Measurements from ENCODE around the gene FAM20C. TPM values are rescaled to one million over a fixed set of nuclear protein-coding genes. Genes with fewer than 3 reads are reported as not detected.
A peak's percentile ranks its signal among the peaks of the same experiment; 100 is the strongest.

Gene FAM20C
- total RNA-seq, 4 donors from 2014 or later: 15.8 to 20.4 (median 18.7) TPM

DNA sequence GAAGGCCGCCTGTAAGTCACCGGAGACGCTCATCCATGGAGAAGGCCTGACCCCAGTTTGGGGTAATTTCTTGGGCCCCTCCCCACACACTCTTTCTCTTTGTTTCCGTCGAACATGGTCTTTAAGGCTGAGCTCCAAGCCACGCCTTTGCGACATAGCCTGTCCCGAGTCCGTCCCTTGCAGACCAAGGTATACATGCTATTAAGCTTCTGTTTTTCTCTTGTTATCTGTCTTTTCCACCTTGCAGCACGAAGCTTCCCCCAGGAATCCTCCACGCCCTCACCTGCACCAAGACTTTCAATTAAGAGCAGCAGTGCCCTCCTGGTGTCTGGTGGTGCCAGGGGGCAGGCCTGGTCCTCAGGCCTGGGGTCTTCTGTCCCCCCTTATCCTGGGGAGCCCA lies 4.2 kb upstream of the FAM20C start:
- Histone ChIP-seq H3K4me1 (peaks cover 13% of the 10 kb centered on the region), H3K36me3 (no peaks in the 10 kb centered on the region), H3K4me3 (no peak overlapping the region), H3K27me3 (no peaks in the 10 kb centered on the region), H3K9me3 (no peaks in the 10 kb centered on the region), H3K27ac (no peak overlapping the region)
- DNase-seq (ENCODE audit: low spot score in 2 of 2): no peak
- 90% methylated on average over 11 of the region's 11 CpGs for WGBS
- TF ChIP-seq, protein P1, sequence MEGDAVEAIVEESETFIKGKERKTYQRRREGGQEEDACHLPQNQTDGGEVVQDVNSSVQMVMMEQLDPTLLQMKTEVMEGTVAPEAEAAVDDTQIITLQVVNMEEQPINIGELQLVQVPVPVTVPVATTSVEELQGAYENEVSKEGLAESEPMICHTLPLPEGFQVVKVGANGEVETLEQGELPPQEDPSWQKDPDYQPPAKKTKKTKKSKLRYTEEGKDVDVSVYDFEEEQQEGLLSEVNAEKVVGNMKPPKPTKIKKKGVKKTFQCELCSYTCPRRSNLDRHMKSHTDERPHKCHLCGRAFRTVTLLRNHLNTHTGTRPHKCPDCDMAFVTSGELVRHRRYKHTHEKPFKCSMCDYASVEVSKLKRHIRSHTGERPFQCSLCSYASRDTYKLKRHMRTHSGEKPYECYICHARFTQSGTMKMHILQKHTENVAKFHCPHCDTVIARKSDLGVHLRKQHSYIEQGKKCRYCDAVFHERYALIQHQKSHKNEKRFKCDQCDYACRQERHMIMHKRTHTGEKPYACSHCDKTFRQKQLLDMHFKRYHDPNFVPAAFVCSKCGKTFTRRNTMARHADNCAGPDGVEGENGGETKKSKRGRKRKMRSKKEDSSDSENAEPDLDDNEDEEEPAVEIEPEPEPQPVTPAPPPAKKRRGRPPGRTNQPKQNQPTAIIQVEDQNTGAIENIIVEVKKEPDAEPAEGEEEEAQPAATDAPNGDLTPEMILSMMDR (IDR thresholded peaks at IDR 0.05): no peak
- no peak for TF ChIP-seq EP300 (IDR thresholded peaks at IDR 0.05)
- no peak for TF ChIP-seq POLR2A (IDR thresholded peaks at IDR 0.05)
- TF ChIP-seq POLR2AphosphoS5 (IDR thresholded peaks at IDR 0.05): no peak

DNA sequence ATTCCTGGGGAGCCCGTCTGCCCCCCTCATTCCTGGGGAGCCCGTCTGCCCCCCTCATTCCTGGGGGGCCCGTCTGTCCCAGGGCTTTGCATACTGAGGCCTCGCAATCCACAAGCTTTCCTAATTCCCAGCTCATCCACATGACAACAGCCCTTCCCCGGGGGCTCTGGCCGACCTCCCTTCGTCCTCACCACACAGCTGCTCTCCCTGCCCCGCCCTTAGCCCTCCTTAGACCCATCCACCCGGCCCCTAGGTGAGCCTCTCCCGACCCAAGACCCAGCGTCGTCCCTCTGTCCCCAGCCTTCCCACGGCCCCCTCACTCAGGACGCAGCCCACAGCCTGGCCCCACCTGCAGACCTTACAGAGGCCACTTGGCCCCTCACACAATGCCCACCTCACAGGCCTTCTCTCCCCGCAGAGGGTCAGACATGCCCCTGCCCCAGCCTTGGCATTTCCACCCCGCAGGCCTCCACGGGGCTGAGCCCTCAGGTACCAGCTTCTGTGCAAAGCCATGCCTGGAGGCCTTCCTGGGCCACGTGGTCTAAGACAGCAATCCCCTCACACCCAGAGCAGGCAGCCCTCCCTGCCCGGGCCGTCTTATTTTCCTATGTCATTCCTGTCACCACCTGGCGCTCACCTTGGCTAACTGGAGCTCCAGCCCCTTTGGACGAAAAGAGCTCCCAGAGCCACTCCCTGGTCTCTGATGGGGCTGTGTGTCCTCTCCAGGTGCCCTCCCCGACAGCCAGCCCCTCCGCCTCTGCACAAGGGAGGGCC lies 3.5 kb upstream of the FAM20C start:
- H3K9me3 ChIP-seq: no peaks in the 10 kb centered on the region
- no peak overlapping the region for H3K27ac ChIP-seq
- no peaks in the 10 kb centered on the region for H3K36me3 ChIP-seq
- no peaks in the 10 kb centered on the region for H3K27me3 ChIP-seq
- no peak for DNase-seq (ENCODE audit: low spot score in 2 of 2)
- TF ChIP-seq, protein P1 (IDR thresholded peaks at IDR 0.05): no peak
- TF ChIP-seq POLR2AphosphoS5 (IDR thresholded peaks at IDR 0.05) (no peak), POLR2A (IDR thresholded peaks at IDR 0.05) (no peak), EP300 (IDR thresholded peaks at IDR 0.05) (no peak)
- 64% methylated on average over 21 of the region's 24 CpGs for WGBS
- no peak overlapping the region for H3K4me3 ChIP-seq
- H3K4me1 ChIP-seq: peaks cover 20% of the 10 kb centered on the region

DNA sequence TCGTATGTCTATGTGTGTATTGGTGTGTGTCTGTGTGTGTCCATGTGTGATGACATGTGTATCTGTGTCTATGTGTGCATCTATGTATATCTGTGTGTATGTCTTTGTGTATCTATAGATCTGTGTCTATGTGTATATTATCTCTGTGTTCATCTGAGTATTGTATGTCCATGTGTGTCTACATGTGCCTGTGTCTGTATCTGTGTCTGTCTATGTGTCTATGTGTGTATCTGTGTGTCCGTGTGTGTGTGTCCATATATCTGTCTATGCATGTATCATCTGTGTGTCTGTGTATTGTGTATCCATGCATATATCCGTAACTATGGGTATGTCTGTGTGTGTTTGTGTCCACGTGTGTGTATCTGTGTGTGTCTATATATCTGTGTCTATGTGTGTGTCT lies 2.7 kb upstream of the FAM20C start:
- Histone ChIP-seq H3K9me3 (no peaks in the 10 kb centered on the region), H3K4me3 (no peak overlapping the region), H3K27me3 (no peaks in the 10 kb centered on the region), H3K36me3 (no peaks in the 10 kb centered on the region), H3K27ac (no peak overlapping the region), H3K4me1 (peaks cover 28% of the 10 kb centered on the region)
- no peak for TF ChIP-seq EP300 (IDR thresholded peaks at IDR 0.05)
- no peak for TF ChIP-seq POLR2A (IDR thresholded peaks at IDR 0.05)
- TF ChIP-seq, protein P1 (IDR thresholded peaks at IDR 0.05): no peak
- TF ChIP-seq POLR2AphosphoS5 (IDR thresholded peaks at IDR 0.05): no peak
- 85% methylated on average over 4 of the region's 4 CpGs for WGBS
- DNase-seq (ENCODE audit: low spot score in 2 of 2): no peak

DNA sequence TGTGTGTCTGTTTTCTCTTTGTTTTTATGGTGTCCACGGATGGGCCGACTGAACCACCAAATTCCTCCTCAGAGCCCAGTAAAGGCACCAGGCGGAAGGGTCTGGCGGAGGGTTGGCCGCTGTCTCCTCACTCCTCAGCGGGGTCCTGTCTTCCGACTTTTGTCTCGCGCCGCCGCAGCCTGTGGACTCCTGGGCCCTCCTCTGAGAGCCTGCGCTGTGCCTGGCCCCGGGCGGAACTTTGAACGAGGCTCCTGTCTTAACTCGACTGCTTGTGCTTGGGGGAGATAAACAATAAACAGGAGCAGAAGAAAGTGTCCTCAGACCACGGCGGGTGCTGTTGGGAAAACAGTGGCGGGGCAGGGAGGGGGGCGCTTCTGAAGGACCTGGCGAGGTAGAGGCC lies 2.2 kb upstream of the FAM20C start:
- DNase-seq (ENCODE audit: low spot score in 2 of 2): no peak
- WGBS: 70% methylated on average over 12 of the region's 21 CpGs
- H3K4me1 ChIP-seq: peaks cover 33% of the 10 kb centered on the region
- H3K27me3 ChIP-seq: no peaks in the 10 kb centered on the region
- TF ChIP-seq, protein P1 (IDR thresholded peaks at IDR 0.05): no peak
- H3K27ac ChIP-seq: no peak overlapping the region
- no peaks in the 10 kb centered on the region for H3K9me3 ChIP-seq
- H3K4me3 ChIP-seq: no peak overlapping the region
- H3K36me3 ChIP-seq: no peaks in the 10 kb centered on the region

DNA sequence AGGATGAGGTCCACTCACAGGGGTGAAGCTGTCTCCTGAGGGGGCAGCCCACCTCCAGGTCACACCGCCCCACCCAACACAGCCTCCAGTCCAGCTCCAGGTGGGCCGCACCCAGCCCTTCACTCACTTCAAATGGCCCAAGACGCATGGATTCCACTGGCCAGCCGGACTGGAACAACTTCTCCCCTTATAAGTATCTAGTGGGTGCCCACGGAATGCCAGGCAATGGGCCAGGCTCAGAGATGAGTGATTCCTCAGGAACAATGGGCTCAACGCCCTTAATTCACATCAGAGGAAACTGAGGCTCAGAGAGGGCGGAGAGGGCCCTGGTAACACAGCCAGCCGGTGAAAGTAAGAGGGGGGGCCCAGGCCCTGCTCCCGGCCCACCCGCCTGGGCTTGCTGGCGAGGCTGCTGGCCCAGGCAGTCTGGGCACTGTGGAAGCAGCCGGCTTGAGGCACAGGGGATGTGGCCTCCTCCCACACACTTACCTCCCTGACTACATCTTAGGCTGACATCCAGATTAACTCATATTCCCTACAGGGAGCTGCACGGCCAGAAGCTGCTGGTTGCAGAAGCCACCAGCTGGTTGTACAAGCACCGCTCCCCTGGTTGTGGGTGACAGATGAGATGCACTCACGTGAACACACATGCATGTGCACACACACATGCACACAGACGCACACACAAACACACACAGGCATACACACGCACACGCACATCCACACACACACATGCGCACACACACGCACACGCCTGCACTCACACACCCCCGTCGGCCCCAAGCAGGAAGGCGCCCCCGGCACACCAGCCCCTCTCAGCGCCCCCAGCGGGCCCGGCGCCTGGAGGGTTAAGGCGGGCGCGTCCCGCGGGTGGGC lies 1.0 kb upstream of the FAM20C start:
- WGBS: 53% methylated on average over 9 of the region's 34 CpGs
- Histone ChIP-seq H3K27ac (peak overlapping the region; percentile 87), H3K9me3 (no peaks in the 10 kb centered on the region), H3K4me3 (peak overlapping the region; percentile 82), H3K4me1 (peaks cover 44% of the 10 kb centered on the region), H3K27me3 (no peaks in the 10 kb centered on the region), H3K36me3 (peaks cover 10% of the 10 kb centered on the region)
- TF ChIP-seq, protein P1 (IDR thresholded peaks at IDR 0.05): no peak
- TF ChIP-seq POLR2A (IDR thresholded peaks at IDR 0.05): no peak
- no peak for TF ChIP-seq EP300 (IDR thresholded peaks at IDR 0.05)
- TF ChIP-seq POLR2AphosphoS5 (IDR thresholded peaks at IDR 0.05): no peak
- no peak for DNase-seq (ENCODE audit: low spot score in 2 of 2)

Measured in suprapubic skin (tissue), 4 donors.